HepG2 (cell line): Measurements from ENCODE around the gene AXIN2. TPM values are rescaled to one million over a fixed set of nuclear protein-coding genes. Genes with fewer than 3 reads are reported as not detected.

ENCODE experiments used
- CHD4 ChIP-seq: fragments of 200-600 bp; sonication (generic); IDR thresholded peaks from 2 replicates; pipeline ENCODE4 v1.7.0; 2017; ENCODE audit warnings: mild to moderate bottlenecking, low read length, borderline replicate concordance
- HOXD1 ChIP-seq: sonication (generic); formaldehyde crosslinking; IDR thresholded peaks from 2 replicates; pipeline ENCODE4 v1.5.0; 2020; ENCODE audit warnings: missing genetic modification reagents
- MAZ ChIP-seq, 2 experiments: sonication (generic) in 1 of 2; formaldehyde crosslinking in 1 of 2; IDR thresholded peaks; 2 replicates each; pipeline versions ENCODE4 v1.5.0 to v1.6.1; 2012 to 2020; ENCODE audit warnings: low read depth in 2 of 2, mild to moderate bottlenecking in 2 of 2, borderline replicate concordance in 1 of 2, improper control_type of control experiment in 1 of 2, low read length in 1 of 2, missing genetic modification reagents in 1 of 2, moderate library complexity in 1 of 2
- MIER2 ChIP-seq: IDR thresholded peaks from 2 replicates; pipeline ENCODE4 v1.6.1; 2016; ENCODE audit warnings: missing biosample characterization, missing genetic modification reagents
- MTA1 ChIP-seq: sonication (generic); formaldehyde crosslinking; IDR thresholded peaks from 2 replicates; pipeline ENCODE4 v1.4.0; 2020; ENCODE audit warnings: missing genetic modification reagents, mild to moderate bottlenecking, borderline replicate concordance
- PITX1 ChIP-seq: sonication (generic); formaldehyde crosslinking; IDR thresholded peaks from 2 replicates; pipeline ENCODE4 v1.5.1; 2020; ENCODE audit warnings: mild to moderate bottlenecking, missing genetic modification reagents
- PRDM10 ChIP-seq: sonication (generic); formaldehyde crosslinking; IDR thresholded peaks from 2 replicates; pipeline ENCODE4 v1.4.0; 2020; ENCODE audit warnings: low read depth, missing genetic modification reagents
- SKI ChIP-seq: fragments of 450-650 bp; IDR thresholded peaks from one replicate; pipeline ENCODE4 v1.6.1; 2018; ENCODE audit warnings: mild to moderate bottlenecking; ENCODE audit not compliant: partially characterized antibody
- SNAPC4 ChIP-seq: sonication (generic); formaldehyde crosslinking; IDR thresholded peaks from 2 replicates; pipeline ENCODE4 v1.4.0; 2020; ENCODE audit warnings: mild to moderate bottlenecking, missing genetic modification reagents
- ZFP1 ChIP-seq: IDR thresholded peaks from 2 replicates; pipeline ENCODE4 v1.6.1; 2016
- ZGPAT ChIP-seq: IDR thresholded peaks from 2 replicates; pipeline ENCODE4 v1.6.1; 2016; ENCODE audit warnings: mild to moderate bottlenecking
- ZNF292 ChIP-seq: sonication (generic); formaldehyde crosslinking; IDR thresholded peaks from 2 replicates; pipeline ENCODE4 v1.8.1; 2022; ENCODE audit warnings: mild to moderate bottlenecking, low read depth, missing genetic modification reagents, borderline replicate concordance
- ZNF687 ChIP-seq: sonication (generic); formaldehyde crosslinking; IDR thresholded peaks from 2 replicates; pipeline ENCODE4 v1.5.1; 2020; ENCODE audit warnings: mild to moderate bottlenecking, missing genetic modification reagents, moderate library complexity
- polyA plus RNA-seq, 8 experiments: library from polyadenylated mRNA; depleted of rRNA in 3 of 8; stranded (reverse) in 7 of 8; unstranded in 1 of 8; fragments of >200 nt; fragmentation: Illumina TruSeq in 4 of 8; extraction: Trizol in 4 of 8; gene quantifications; 2 replicates each; pipeline versions ENCODE4 v1.2.1 to v1.2.3, GENCODE V29; 2011 to 2016; ENCODE audit warnings: low read depth in 4 of 8, missing spikeins in 1 of 8, mixed read lengths in 1 of 8; ENCODE audit not compliant: insufficient read depth in 1 of 8
- total RNA-seq, 5 experiments: library from RNA; depleted of rRNA; stranded (reverse); fragments of >200 nt; fragmentation: Illumina TruSeq; extraction: Trizol; gene quantifications; 2 replicates each; pipeline ENCODE4 v1.2.3, GENCODE V29; 2016; ENCODE audit warnings: low read depth in 1 of 5

Gene AXIN2
- total and polyA plus RNA-seq, 2 of the 13 experiments (the other 11 are each of a cell fraction or from before 2014, with no cell fraction given), result 58.6 to 63.4 TPM

GRCh38 chr17:65572581-65573281, 11.3 kb upstream of the AXIN2 start (continued):
- TF ChIP-seq SNAPC4, result no peak
- peak; percentile 44; the same call in 1 of the 2 replicates for TF ChIP-seq MTA1 (CRISPR knock-in tag)
- peak; percentile 55; the same call in 1 of the 2 replicates for TF ChIP-seq HOXD1
- TF ChIP-seq ZNF687 (CRISPR knock-in tag), result peak; percentile 86
- 0 out of 2 replicates have a peak, but pooled peaks have one; percentile 42 for TF ChIP-seq ZFP1 (CRISPR knock-in tag)
- TF ChIP-seq PITX1 (CRISPR knock-in tag), result peak; percentile 64; the same call in 1 of the 2 replicates
- 0 out of 2 replicates have a peak, but pooled peaks have one; percentile 50 for TF ChIP-seq PRDM10
- no peak for TF ChIP-seq MAZ (IDR thresholded peaks at IDR 0.05; ENCODE audit: borderline replicate concordance, low read depth, low read length)
- 0 out of 2 replicates have a peak, but pooled peaks have one; percentile 16 for TF ChIP-seq MAZ (CRISPR knock-in tag; IDR thresholded peaks at IDR 0.05; ENCODE audit: low read depth)
- TF ChIP-seq MIER2 (CRISPR knock-in tag), result peak; percentile 55; the same call in 1 of the 2 replicates
- peak; percentile 29 for TF ChIP-seq SKI
- TF ChIP-seq ZNF292, result peak; percentile 68
- 0 out of 2 replicates have a peak, but pooled peaks have one; percentile 17 for TF ChIP-seq ZGPAT (CRISPR knock-in tag)
- TF ChIP-seq CHD4, result no peak
